HG02798 (cell line): Measurements from ENCODE around the gene RPTOR.

ENCODE experiments used
- ATAC-seq: cut with Tn5 transposase; IDR thresholded peaks from one replicate; pipeline ENCODE4 v1.9.1; 2021; ENCODE audit warnings: mild to moderate bottlenecking; ENCODE audit not compliant: unreplicated experiment, poor library complexity

The RPTOR gene

GRCh38 chr17:80819422-80820164 is 275.0 kb downstream of the RPTOR start:
- ATAC-seq: no peak

- ATAC-seq: no peak
Measured at GRCh38 chr17:80820331-80820730, 275.7 kb downstream of the RPTOR start.

DNA sequence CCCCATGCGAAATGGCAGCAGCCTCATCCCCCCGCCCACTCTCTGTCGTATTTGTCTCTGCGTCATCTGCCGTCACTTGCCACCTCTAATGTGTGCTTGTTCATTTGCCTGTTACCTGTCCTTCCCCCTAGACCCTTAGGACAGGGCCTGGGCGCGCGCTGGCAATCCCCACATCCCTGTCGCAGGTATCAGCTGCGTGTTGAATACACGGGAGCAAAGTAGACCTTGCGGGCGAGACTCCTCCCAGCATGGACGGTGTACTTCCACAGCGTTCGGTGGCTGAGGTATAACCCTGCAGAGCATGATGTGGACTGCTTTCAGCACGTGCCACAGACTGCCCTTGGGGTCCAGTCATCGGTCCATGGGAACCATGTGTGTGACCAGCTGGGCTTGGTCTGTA is 276.9 kb downstream of the RPTOR start:
- ATAC-seq: no peak

- no peak for ATAC-seq
Measured at GRCh38 chr17:80822021-80822699, 277.5 kb downstream of the RPTOR start.

DNA sequence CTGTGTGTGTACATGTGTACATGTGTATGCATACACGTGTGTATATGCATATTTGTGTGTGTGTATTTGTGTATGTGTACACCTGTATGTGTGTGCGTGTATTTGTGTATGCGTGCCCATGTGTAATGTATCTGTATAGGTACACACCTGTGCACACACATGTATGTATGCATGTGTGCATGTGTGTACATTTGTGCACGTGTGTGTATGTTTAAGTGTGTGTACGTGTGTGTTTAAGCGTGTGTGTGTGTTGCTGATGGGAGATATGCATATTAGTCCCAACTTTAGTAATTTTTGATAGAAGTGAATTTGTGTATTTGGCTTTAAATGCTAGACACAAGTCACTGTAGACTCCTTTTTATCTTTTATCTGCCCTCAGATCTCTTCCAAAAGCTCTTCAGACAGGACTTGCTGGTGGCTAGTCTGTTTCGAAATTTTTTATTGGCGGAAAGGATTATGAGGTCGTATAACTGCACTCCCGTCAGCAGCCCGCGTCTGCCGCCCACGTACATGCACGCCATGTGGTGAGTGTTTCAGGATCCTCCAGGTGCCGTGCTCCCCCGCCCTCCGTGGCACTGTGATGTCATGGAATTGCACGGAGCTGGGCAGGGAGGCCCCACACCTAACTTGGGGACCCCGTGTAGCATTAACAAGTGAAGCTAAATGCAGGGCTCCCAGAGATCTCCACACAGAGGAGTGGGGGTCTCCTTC is 278.2 kb downstream of the RPTOR start:
- ATAC-seq: no peak

DNA sequence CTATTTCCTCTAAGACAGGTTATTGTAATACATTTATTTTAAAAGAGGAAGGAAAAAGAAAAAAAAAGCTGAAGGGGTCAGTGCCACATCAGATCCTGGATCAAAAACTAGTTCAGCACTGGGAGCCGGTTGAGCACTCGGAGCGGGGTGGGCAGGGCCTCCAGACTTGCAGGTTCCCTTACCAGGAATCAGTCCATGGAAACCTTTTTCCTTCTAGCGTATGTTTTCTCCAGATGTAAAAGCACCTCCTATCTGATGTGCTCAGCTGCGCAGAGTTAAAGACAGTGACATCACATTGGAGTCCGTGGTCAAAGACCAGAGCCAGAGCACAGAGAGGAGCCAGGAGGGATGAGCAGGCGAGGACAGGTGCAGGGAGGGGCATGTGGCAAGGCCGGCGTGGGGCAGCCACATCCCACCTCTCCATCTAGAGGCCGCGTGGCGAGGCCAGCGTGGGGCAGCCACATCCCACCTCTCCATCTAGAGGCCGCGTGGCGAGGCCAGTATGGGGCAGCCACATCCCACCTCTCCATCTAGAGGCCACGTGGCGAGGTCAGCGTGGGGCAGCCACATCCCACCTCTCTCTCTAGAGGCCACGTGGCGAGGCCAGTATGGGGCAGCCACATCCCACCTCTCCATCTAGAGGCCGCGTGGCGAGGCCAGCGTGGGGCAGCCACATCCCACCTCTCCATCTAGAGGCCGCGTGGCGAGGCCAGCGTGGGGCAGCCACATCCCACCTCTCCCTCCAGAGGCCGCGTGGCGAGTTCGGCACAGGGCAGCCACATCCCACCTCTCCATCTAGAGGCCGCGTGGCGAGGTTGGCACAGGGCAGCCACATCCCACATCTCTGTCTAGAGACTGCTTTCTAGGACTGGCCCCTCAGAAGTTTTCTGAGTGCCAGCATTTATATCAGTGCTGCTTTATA is 280.2 kb downstream of the RPTOR start:
- ATAC-seq: no peak

- no peak for ATAC-seq
Measured at GRCh38 chr17:80825471-80826345, 281.1 kb downstream of the RPTOR start.

DNA sequence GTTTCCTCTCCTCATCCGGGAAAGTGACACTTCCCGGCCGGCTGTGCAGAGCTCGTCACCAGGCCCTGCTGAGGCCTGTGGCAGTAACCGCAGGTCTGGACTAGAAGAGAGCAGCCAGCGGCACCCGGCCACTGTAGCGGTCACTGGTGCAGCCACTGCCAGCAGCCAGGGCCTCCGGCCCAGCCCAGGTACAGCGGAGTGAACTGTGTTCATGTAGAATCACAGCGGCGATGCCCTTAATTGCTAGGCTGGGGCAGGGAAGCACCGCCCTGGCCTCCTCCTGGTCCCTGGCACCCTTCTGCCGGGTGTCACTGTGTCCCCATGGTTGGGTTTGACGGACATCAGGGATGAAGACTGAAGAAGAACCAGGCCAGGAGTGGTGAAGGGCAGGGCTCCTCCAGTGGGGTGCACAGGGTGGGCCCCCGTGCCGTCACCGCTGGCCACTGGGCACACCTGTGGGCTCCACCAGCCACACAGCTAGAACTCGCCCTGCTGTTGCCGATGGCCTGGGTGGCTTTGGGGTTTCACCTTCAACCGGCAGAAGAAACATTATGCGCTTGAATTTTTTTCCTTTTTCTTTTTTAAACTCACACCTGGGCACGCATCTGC is 281.8 kb downstream of the RPTOR start:
- no peak for ATAC-seq

DNA sequence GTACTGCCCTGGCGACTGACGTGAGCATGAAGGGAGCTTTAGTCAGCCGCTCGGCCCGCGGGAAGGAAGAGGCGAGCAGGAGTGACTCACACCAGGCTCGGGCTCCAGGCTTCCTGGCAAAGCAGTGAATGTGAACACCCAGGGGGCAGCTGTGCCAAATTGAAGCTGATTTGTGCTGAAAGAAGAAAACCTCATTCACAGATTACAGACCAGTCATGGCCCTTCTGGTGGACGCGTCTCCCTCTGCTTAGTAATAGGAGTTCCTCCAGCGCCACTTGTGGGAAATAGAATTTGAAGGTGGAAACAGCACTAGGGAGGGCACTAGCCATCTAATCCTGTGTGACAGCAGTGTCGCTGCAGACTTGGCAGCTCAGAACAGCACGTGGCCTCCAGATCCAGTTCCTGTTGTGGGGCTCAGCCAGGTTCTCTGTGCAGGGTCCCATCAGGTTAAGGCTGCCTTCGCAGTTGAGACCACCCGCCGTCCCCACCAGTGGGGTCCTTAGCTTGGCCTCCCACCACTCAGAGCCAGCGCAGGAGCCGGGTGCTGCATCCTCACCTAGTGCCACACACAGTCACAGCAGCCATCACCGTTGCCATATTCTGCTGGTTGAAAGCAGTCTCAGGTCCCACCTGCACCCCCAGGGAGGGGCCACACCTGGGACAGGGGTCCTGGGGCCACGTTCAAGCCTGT is 282.5 kb downstream of the RPTOR start:
- ATAC-seq: no peak

- no peak for ATAC-seq
Measured at GRCh38 chr17:80827646-80828643, 283.3 kb downstream of the RPTOR start.

GRCh38 chr17:80829166-80829813 is 284.7 kb downstream of the RPTOR start:
- ATAC-seq: no peak

DNA sequence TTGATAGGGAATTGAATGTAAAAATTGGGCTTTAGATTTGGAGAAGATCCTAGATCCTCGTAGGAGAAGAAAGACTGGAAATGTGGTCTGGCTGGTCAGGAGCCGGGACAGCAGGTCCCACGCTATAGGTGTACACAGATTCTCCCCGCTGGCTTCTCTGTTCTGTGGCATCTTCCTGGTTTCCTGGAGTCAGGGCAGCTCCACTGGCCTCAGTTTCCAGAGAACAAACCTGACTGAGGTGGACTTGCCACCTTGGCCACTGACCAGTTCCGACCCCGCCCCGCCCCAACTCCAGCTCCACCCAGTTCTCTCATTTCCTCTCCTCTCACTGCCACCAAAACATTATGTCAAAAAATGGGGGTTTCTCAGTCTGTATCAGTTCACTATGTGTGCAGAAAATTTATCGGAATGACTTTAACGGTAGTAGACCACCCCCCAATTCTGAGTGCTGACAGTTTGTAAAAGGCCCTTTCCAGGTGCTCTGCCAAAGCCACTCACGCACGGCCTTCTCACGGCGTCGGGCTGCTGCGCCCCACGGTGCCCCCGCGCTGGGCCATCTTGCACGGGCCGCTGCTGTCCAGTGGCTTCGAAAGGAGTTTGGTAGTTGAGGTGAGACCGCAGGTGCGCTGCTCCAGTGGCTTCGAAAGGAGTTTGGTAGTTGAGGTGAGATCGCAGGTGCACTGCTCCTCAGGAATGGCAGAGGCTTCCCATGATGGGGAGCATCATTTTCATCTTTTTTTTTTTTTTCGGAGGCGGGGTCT is 285.6 kb downstream of the RPTOR start:
- ATAC-seq: no peak

DNA sequence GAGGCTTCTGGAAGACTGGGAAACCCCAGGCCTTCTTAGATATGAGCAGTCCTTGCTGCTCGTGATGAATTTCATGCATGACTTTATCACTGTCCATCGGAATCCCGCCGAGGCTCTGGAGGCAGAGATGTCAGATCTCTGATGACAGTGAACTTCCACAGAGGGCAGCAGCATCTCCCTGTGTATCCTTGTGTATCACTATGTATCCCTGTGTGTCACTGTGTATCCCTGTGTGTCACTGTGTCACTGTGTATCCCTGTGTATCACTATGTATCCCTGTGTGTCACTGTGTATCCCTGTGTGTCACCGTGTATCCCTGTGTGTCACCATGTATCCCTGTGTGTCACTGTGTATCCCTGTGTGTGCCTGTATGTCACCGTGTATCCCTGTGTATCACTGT is 286.9 kb downstream of the RPTOR start:
- no peak for ATAC-seq

GRCh38 chr17:80832266-80832676 is 287.6 kb downstream of the RPTOR start:
- no peak for ATAC-seq

GRCh38 chr17:80832888-80833583 is 288.4 kb downstream of the RPTOR start:
- ATAC-seq: peak; percentile 74
